ENCODE results near the gene CYREN. TPM values are rescaled to one million over a fixed set of nuclear protein-coding genes. Genes with fewer than 3 reads are reported as not detected.

Gene CYREN
- total RNA-seq, 2 donors from 2014 or later: 25.9 to 28.8 TPM

GRCh38 chr7:135165862-135166261 lies 4.6 kb downstream of the CYREN start:
- ATAC-seq (no peak), DNase-seq (no peak)
- intact Hi-C loops (cut with DNase I): loop anchor here in 1 of 2 donors (10.0 kb wide), 1 partner anchor 171 kb away; no protein-coding TSS in a partner anchor

DNA sequence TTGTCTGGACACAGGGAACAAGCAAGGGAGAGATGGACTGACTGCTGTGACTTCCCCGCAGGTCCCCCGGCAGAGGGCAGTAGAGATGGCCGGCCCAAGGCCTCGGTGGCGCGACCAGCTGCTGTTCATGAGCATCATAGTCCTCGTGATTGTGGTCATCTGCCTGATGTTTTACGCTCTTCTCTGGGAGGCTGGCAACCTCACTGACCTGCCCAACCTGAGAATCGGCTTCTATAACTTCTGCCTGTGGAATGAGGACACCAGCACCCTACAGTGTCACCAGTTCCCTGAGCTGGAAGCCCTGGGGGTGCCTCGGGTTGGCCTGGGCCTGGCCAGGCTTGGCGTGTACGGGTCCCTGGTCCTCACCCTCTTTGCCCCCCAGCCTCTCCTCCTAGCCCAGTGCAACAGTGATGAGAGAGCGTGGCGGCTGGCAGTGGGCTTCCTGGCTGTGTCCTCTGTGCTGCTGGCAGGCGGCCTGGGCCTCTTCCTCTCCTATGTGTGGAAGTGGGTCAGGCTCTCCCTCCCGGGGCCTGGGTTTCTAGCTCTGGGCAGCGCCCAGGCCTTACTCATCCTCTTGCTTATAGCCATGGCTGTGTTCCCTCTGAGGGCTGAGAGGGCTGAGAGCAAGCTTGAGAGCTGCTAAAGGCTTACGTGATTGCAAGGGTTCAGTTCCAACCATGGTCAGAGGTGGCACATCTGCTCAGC lies 6.0 kb downstream of the CYREN start:
- ATAC-seq (peak; percentile 6 to 40), DNase-seq (peak; percentile 68)

DNA sequence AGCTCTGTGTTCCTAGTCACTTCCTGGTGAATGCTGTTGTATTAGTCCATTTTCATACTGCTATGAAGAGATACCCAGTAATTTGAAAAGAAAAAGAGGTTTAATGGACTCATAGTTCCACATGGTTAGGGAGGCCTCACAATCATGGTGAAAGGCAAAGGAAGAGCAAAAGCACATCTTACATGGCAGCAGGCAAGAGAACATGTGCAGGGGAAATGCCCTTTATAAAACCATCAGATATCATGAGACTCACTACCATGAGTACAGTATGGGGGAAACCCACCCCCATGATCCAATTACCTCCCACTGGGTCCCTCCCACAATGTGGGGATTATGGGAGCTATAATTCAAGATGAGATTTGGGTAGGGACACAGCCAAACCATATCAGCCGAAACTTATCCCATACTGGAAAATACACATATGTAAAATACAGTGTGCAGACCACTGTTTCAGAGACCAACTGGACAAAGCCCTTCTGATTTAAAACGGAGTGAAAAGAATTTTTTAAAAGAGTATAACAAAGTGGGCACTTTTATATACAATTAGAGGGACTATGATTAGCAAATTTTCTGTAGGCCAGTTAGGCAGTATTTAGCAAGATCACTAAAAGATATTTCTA lies 8.0 kb downstream of the CYREN start:
- intact Hi-C loops (cut with DNase I): loop anchor here in 1 of 2 donors (10.0 kb wide), 1 partner anchor 168 kb away; no protein-coding TSS in a partner anchor
- DNase-seq (no peak), ATAC-seq (no peak)

More for the DNA sequence above, 6.0 kb downstream of the CYREN start:
- intact Hi-C loops (cut with DNase I): loop anchor here in 1 of 2 donors (10.0 kb wide), 1 partner anchor 170 kb away; no protein-coding TSS in a partner anchor

- ATAC-seq: no peak
- intact Hi-C loops (cut with DNase I): loop anchor here in 1 of 2 donors (10.0 kb wide), 1 partner anchor 167 kb away; no protein-coding TSS in a partner anchor
- DNase-seq: no peak
Observed at GRCh38 chr7:135161669-135162068, 8.8 kb downstream of the CYREN start.

DNA sequence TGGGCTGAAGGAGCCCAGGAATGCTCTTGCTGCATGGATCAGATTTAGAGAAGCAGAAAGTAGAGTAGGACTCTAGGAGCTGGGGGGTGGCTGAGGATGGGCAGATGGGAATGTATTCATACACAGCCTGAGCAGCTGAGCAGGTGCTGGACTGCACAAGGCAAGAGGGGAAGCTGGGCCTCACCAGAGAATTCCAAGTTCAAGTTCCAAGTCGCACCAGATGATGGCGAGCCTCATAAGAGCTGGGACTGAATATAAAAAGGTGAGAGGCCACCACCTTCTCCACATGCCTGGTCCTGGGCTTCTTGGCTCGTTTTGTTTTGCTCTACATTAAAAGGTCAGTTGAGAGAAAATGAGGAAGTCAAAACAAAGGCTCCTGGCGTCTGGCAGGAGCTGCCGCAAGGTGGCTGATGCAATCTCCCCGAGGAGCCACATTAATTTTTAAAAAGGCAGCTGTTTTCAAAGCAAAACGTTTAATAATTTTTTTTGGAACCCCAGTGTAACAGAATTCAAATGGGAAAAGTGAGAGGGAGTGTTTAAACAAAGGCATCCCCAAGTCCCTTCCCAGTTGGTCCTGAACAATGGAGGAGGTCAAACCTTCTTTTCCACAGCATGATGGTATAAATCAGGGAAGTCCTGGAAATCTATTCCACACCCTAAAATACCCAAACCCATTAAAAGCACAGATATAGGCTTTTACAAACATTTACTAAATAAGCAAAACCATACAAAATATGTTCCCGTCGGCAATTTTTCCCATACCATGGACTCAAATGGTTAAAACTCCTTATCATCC lies 9.5 kb downstream of the CYREN start:
- no peak for DNase-seq
- intact Hi-C loops (cut with DNase I): loop anchor here in 1 of 2 donors (10.0 kb wide), 1 partner anchor 166 kb away; no protein-coding TSS in a partner anchor
- peak in 1 of 2 donors; percentile 6 for ATAC-seq

DNA sequence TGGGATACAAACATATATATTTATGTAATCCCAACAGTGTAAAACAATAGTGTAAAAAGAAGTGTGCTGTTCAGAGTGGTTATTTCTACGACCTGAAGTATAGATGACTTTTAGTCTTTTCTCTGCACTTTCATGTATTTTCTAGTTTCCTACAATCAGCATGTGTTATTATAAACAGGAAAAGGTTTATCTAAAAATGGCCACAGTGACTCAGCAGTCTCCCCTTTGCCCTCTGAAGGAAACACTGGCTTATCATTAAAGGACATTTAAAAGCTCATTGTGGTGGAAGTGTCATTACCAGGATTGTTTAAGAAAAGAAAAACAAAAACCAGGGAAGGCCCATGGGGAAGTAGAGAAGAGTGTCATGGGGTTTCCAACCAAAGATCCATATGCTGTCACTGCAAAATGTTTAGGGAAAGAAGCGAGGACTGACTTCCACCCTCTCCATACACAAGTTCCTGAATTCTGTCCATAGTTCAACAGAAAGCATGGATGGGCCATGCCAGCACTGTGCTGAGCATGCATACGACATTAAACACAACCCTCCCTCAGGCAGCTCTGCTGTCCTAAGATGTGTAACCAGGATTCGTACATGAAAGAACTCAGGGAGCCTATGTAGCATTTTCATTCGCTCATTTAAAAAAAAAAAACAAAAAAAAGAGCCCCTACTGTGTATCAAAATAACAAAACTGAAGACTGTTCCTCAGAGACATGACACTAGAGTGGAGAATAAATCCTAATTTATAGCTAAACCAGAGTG lies 10.2 kb downstream of the CYREN start:
- DNase-seq (no peak), ATAC-seq (peak in 1 of 2 donors; percentile 44)
- intact Hi-C loops (cut with DNase I): loop anchor here in 1 of 2 donors (10.0 kb wide), 1 partner anchor 165 kb away; no protein-coding TSS in a partner anchor

GRCh38 chr7:135159359-135160085 lies 11.0 kb downstream of the CYREN start:
- intact Hi-C loops (cut with DNase I): loop anchor here in 1 of 2 donors (10.0 kb wide), 1 partner anchor 165 kb away; no protein-coding TSS in a partner anchor
- ATAC-seq: no peak
- DNase-seq: no peak

DNA sequence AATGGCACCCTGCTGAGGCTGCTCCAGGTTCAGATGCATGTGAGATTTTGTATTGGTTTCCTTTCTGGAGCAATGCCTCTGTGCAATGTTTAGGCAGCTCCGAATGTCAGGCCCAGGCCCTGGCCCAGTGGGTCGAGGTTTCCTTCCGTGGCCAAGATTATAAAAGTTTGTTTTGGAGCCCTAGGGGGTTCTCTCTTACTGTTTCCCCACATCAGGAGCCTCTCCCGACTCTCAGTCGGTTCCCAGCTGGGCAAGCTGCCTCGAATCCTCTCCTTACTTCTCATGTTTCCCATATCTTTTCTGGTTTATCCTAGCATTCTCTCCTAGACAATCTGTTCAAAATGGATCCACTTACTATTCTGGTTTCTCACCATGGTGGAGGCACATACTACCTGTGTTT lies 11.6 kb downstream of the CYREN start:
- intact Hi-C loops (cut with DNase I): no loop called here
- ATAC-seq (peak in 1 of 2 donors; percentile 36), DNase-seq (no peak)

- intact Hi-C loops (cut with DNase I): no loop called here
- no peak for DNase-seq
Observed at GRCh38 chr7:135158141-135158655, 12.3 kb downstream of the CYREN start.

DNA sequence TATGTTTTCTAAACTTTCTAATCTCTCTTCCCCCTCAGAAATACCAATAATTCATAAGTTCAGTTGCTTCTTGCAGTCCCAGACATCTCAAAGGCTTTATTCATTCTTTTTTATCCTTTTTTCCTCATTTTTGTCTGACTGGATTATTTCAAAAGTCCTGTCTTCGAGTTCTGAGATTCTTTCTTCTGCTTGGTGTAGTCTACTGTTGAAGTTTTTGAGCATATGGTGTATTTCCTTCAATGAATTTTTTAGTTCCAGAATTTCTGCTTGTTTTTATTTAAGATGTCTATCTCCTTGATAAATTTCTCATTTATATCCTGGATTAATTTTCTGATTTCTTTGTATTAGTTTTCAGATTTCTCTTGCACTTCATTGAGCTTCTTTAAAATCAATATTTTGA lies 14.2 kb downstream of the CYREN start:
- DNase-seq: no peak
- ATAC-seq: no peak
- intact Hi-C loops (cut with DNase I): no loop called here

More at GRCh38 chr7:135158141-135158655, 12.3 kb downstream of the CYREN start:
- no peak for ATAC-seq

- intact Hi-C loops (cut with DNase I): no loop called here
- ATAC-seq: no peak
Observed at GRCh38 chr7:135154734-135155133, 15.8 kb downstream of the CYREN start.

DNA sequence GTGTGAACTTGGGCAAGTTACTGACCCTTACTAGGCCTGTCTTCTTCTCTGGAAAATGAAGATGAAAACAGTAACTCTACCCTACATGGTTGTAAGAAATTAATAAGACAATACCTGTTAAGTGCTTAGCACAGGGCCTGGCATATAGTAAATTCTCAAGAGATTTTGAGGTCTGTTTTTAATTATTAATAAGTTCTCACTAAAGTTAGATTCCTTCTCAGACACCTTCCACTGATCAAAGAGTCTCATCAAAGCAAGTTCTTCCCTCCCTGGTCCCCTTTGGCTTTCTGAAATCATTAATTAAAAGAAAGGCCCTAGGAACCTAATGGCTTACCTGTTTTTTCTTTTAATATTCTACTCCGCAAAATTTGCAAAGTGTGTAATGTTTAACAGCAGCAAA lies 18.1 kb downstream of the CYREN start:
- intact Hi-C loops (cut with DNase I): no loop called here
- DNase-seq (no peak), ATAC-seq (no peak)

More at GRCh38 chr7:135154734-135155133, 15.8 kb downstream of the CYREN start:
- no peak for DNase-seq

- no peak for DNase-seq
- ATAC-seq: peak in 1 of 2 donors; percentile 53
- intact Hi-C loops (cut with DNase I): no loop called here
Observed at GRCh38 chr7:135151533-135151932, 19.0 kb downstream of the CYREN start.

GRCh38 chr7:135151132-135151531 lies 19.4 kb downstream of the CYREN start:
- intact Hi-C loops (cut with DNase I): no loop called here
- no peak for DNase-seq
- ATAC-seq: no peak

- intact Hi-C loops (cut with DNase I): no loop called here
- ATAC-seq: peak in 1 of 2 donors; percentile 6
- no peak for DNase-seq
Observed at GRCh38 chr7:135150072-135150782, 20.3 kb downstream of the CYREN start.

DNA sequence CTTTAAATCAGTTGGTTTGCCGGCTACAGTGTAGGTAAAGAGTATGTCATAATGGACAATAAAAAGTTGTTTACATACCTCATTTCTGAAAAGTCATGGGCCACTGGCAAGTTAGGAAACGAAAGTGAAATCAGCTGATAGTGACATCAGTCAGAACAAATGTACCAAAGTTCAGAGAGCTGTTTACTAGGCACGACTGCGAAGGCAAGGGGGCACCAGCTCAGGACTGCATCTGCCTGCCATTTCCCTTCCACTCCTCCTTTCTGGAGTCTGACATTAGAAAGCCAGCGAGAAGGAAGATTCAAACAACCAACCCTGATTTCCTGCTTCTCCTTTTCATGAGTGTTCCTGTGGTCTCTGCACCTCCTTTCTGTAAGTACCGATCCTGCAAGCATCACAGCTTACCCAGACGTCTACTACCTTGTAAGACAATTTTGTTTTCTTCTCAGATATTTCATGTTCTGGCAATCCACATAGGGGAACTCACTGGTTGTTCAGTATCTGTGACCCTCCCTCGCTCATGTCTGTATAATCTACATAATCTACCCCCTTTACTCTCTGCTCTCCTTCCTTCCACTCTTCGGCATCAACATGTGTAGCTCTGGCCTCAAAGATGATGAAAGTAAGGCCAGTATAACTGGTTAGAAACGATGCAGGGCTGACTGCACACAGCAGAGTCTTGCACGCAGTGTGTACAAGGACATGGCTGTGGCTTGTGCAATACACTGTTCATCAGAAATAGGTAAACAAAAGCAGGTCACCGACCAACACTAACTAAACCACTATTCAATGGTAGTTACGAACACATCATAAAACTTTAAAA lies 22.4 kb downstream of the CYREN start, which contains the start of gene TMEM140:
TSS of gene TMEM140 (plus strand) at position 174 of the 823 bp plus-strand sequence. CDS start 16,370 bp downstream, outside the sequence.
- intact Hi-C loops (cut with DNase I): loop anchor here in 1 of 2 donors (10.0 kb wide), 1 partner anchor 163 kb away; the partner anchor contains the start of gene AGBL3
- DNase-seq: no peak

More for the DNA sequence above, 22.4 kb downstream of the CYREN start, which contains the start of gene TMEM140:
- peak; percentile 70 to 86 for ATAC-seq

All from left cardiac atrium (tissue), 4 donors.